Lung (tissue), 12 donors: ENCODE data around the gene SDK1. TPM values are rescaled to one million over a fixed set of nuclear protein-coding genes. Genes with fewer than 3 reads are reported as not detected.

Experiments used
- ATAC-seq: fragments of 200-7000 bp; cut with Tn5 transposase; one replicate; pipeline ENCODE4 v1.9.1; 2020; ENCODE audit warnings: moderate number of reproducible peaks; ENCODE audit not compliant: insufficient read depth, low FRiP score
- DNase-seq, 3 donors: peaks; one replicate each; pipeline ENCODE4 v3.0.0-alpha.2; 2013 to 2017
- H3K27ac ChIP-seq, 2 donors: one replicate each; pipeline ENCODE4 v1.5.1; 2013; ENCODE audit warnings: mild to moderate bottlenecking in 2 of 2, moderate library complexity in 2 of 2, control low read depth in 1 of 2, inconsistent platforms in 1 of 2, low read depth in 1 of 2, low read length in 1 of 2
- H3K27me3 ChIP-seq, 3 donors: one replicate each; pipeline ENCODE4 v1.5.1; 2013; ENCODE audit warnings: low read length in 2 of 3; ENCODE audit not compliant: control insufficient read depth in 3 of 3, insufficient read depth in 3 of 3
- H3K36me3 ChIP-seq, 4 donors: one replicate each; pipeline ENCODE4 v1.5.1; 2013; ENCODE audit warnings: low read length in 4 of 4, mild to moderate bottlenecking in 1 of 4, moderate library complexity in 1 of 4; ENCODE audit not compliant: control insufficient read depth in 4 of 4, insufficient read depth in 4 of 4
- H3K4me1 ChIP-seq, 5 donors: one replicate each; pipeline ENCODE4 v1.5.1; 2013; ENCODE audit warnings: low read length in 5 of 5, mild to moderate bottlenecking in 2 of 5, moderate library complexity in 1 of 5; ENCODE audit not compliant: control insufficient read depth in 5 of 5, insufficient read depth in 5 of 5
- H3K4me3 ChIP-seq: one replicate; pipeline ENCODE4 v1.5.1; 2013; ENCODE audit warnings: mild to moderate bottlenecking, control low read depth, moderate library complexity
- H3K9ac ChIP-seq, 2 donors: one replicate each; pipeline ENCODE4 v1.5.1; 2013; ENCODE audit warnings: low read length in 2 of 2, control low read depth in 1 of 2; ENCODE audit not compliant: insufficient read depth in 1 of 2
- H3K9me3 ChIP-seq, 4 donors: one replicate each; pipeline ENCODE4 v1.5.1; 2013; ENCODE audit warnings: low read length in 3 of 4, mild to moderate bottlenecking in 1 of 4, moderate library complexity in 1 of 4; ENCODE audit not compliant: control insufficient read depth in 4 of 4, insufficient read depth in 3 of 4
- CTCF ChIP-seq: IDR thresholded peaks from 2 replicates; pipeline ENCODE4 v1.5.1; 2012; ENCODE audit warnings: mild to moderate bottlenecking; ENCODE audit errors: control extremely low read depth, extremely low read depth
- WGBS, 2 donors: extraction: QIAGEN DNeasy Blood & Tissue Kit; methylation state at CpG; one replicate each; pipeline ENCODE4 v1.1.7; 2013; 5-methylcytosine and 5-hydroxymethylcytosine counted together
- polyA plus RNA-seq, 2 donors: library from polyadenylated mRNA; stranded (reverse); fragments of 200-250 nt; gene quantifications; one replicate each; pipeline ENCODE4 v1.2.1, GENCODE V29; 2013
- total RNA-seq, 2 donors: library from RNA; depleted of rRNA in 1 of 2; stranded (reverse); fragments of >200 nt in 1 of 2; gene quantifications; one replicate each; pipeline ENCODE4 v1.2.1, GENCODE V29; 2014 to 2021
- donor health status: control.
- donor health status: control.
- donor health status: Bipolar disorder and iron deficiency.
- donor health status: healthy.
- donor health status: DM: yes; HTN: yes; CAD: no.

SDK1 gene
- total and polyA plus RNA-seq, 4 donors = 3.7 to 30.1 (median 12.7) TPM

- Histone ChIP-seq H3K36me3 (no peaks in the 10 kb centered on the region), H3K9me3 (peaks cover 0 to 9% (median 4%) of the 10 kb centered on the region in 4 donors), H3K9ac (no peak overlapping the region), H3K4me1 (no peaks in the 10 kb centered on the region), H3K27ac (no peak overlapping the region), H3K4me3 (no peak overlapping the region), H3K27me3 (no peaks in the 10 kb centered on the region)
- TF ChIP-seq CTCF = no peak
- WGBS, 2 donors = 86 to 89% methylated on average over 6 of the region's 6 CpGs
- ATAC-seq (no peak), DNase-seq (no peak)
Measured at GRCh38 chr7:3573151-3573550, 272.1 kb downstream of the SDK1 start.

GRCh38 chr7:3574386-3574785 lies 273.3 kb downstream of the SDK1 start:
- DNase-seq (no peak), ATAC-seq (no peak)
- Histone ChIP-seq H3K36me3 (no peaks in the 10 kb centered on the region), H3K4me1 (no peaks in the 10 kb centered on the region), H3K4me3 (no peak overlapping the region), H3K27ac (no peak overlapping the region), H3K9ac (no peak overlapping the region), H3K9me3 (peaks cover 0 to 12% (median 5%) of the 10 kb centered on the region in 4 donors), H3K27me3 (no peaks in the 10 kb centered on the region)
- WGBS, 2 donors = 83 to 91% methylated on average over 9 of the region's 9 CpGs
- TF ChIP-seq CTCF = no peak

- DNase-seq (no peak), ATAC-seq (no peak)
- Histone ChIP-seq H3K4me1 (no peaks in the 10 kb centered on the region), H3K36me3 (no peaks in the 10 kb centered on the region), H3K27ac (no peak overlapping the region), H3K9ac (no peak overlapping the region), H3K4me3 (no peak overlapping the region), H3K9me3 (peaks cover 0 to 12% (median 5%) of the 10 kb centered on the region in 4 donors), H3K27me3 (no peaks in the 10 kb centered on the region)
- 87 to 90% methylated on average over 7 of the region's 7 CpGs for WGBS, 2 donors
- TF ChIP-seq CTCF = no peak
Measured at GRCh38 chr7:3575753-3576531, 274.9 kb downstream of the SDK1 start.
